PC-3 (cell line): ENCODE measurements around the gene PDE11A.

ENCODE experiments used
- CTCF ChIP-seq: fragments of 300-600 bp; sonication (generic); conservative IDR thresholded peaks from 2 replicates; pipeline ENCODE4 v1.5.1; 2017; ENCODE audit warnings: antibody characterized with exemption, low read depth, mild to moderate bottlenecking, low read length
- EZH2 ChIP-seq: fragments of 300-600 bp; sonication (generic); IDR thresholded peaks from one replicate; pipeline ENCODE4 v1.6.1; 2017; ENCODE audit warnings: antibody characterized with exemption, mild to moderate bottlenecking, low read length; ENCODE audit not compliant: unreplicated experiment
- EZH2phosphoT487 ChIP-seq: fragments of 300-600 bp; sonication (generic); IDR thresholded peaks from 2 replicates; pipeline ENCODE4 v1.6.1; 2018; ENCODE audit warnings: mild to moderate bottlenecking, antibody characterized with exemption, low read length, borderline replicate concordance

GRCh38 chr2:177885828-177886466 is 186.6 kb downstream of the PDE11A start:
- TF ChIP-seq CTCF, result no peak
- TF ChIP-seq EZH2phosphoT487, result no peak
- TF ChIP-seq EZH2, result no peak
